Fibroblast of skin of left quadriceps (primary cell): Measurements from ENCODE around the gene SNRPB.
A peak's percentile ranks its signal among the peaks of the same experiment; 100 is the strongest.

Experiments
- DNase-seq, 2 experiments: peaks; one replicate each; pipeline ENCODE4 v3.0.0-alpha.2; 2013; ENCODE audit warnings: low read depth in 2 of 2

SNRPB gene

GRCh38 chr20:2475850-2476741 lies 5.5 kb upstream of the SNRPB start:
- DNase-seq = no peak

- DNase-seq = peak; percentile 66 to 71
Observed at GRCh38 chr20:2473516-2473915, 2.9 kb upstream of the SNRPB start.

- DNase-seq = peak; percentile 9 to 14
Observed at GRCh38 chr20:2469991-2470422, 582 bp downstream of the SNRPB start.

- no peak for DNase-seq
Observed at GRCh38 chr20:2468581-2469407, 1.8 kb downstream of the SNRPB start.

GRCh38 chr20:2467412-2467811 lies 3.2 kb downstream of the SNRPB start:
- no peak for DNase-seq

GRCh38 chr20:2465100-2465499 lies 5.5 kb downstream of the SNRPB start:
- DNase-seq = no peak

- DNase-seq = no peak
Observed at GRCh38 chr20:2463616-2464365, 6.8 kb downstream of the SNRPB start.

- no peak for DNase-seq
Observed at GRCh38 chr20:2462484-2462883, 8.1 kb downstream of the SNRPB start.

- DNase-seq = no peak
Observed at GRCh38 chr20:2460752-2461424, 9.7 kb downstream of the SNRPB start.

- no peak for DNase-seq
Observed at GRCh38 chr20:2459981-2460751, 10.4 kb downstream of the SNRPB start.

- DNase-seq = no peak
Observed at GRCh38 chr20:2458919-2459499, 11.6 kb downstream of the SNRPB start.

- no peak for DNase-seq
Observed at GRCh38 chr20:2455771-2456497, 14.7 kb downstream of the SNRPB start.

GRCh38 chr20:2453792-2454191 lies 16.8 kb downstream of the SNRPB start:
- no peak for DNase-seq

- peak; percentile 39 for DNase-seq
Observed at GRCh38 chr20:2451939-2452732, 18.5 kb downstream of the SNRPB start.

GRCh38 chr20:2451422-2451821 lies 19.2 kb downstream of the SNRPB start:
- DNase-seq = no peak

GRCh38 chr20:2449386-2449785 lies 21.2 kb downstream of the SNRPB start:
- DNase-seq = no peak

- DNase-seq = no peak
Observed at GRCh38 chr20:2446845-2447244, 23.7 kb downstream of the SNRPB start.

- no peak for DNase-seq
Observed at GRCh38 chr20:2431185-2431584, 39.4 kb downstream of the SNRPB start.

- DNase-seq = no peak
Observed at GRCh38 chr20:2430538-2430937, 40.1 kb downstream of the SNRPB start.
